ENCODE measurements around the gene RGS14.
"Not testable (repeated sequence)": the region's sequence is repeated elsewhere in the genome, so short reads cannot be mapped to it uniquely, and the experiment has no call there.

Gene RGS14

GRCh38 chr5:177327539-177328522, 29.9 kb upstream of the RGS14 start:
- no peak overlapping the region for H3K4me3 ChIP-seq
- peak overlapping the region in 13 of 21 experiments; percentile 1 to 59 (median 36) for H3K27ac ChIP-seq

GRCh38 chr5:177328545-177329231, 29.0 kb upstream of the RGS14 start:
- peak overlapping the region in 3 of 21 experiments; percentile 23 to 59 (median 49) for H3K27ac ChIP-seq
- H3K4me3 ChIP-seq: no peak overlapping the region

GRCh38 chr5:177329883-177330282, 27.8 kb upstream of the RGS14 start:
- Histone ChIP-seq H3K27ac (no peak overlapping the region), H3K4me3 (no peak overlapping the region)

- no peak overlapping the region for H3K27ac ChIP-seq
- H3K4me3 ChIP-seq: no peak overlapping the region
These were observed 26.5 kb upstream of the RGS14 start for GRCh38 chr5:177330991-177331842.

DNA sequence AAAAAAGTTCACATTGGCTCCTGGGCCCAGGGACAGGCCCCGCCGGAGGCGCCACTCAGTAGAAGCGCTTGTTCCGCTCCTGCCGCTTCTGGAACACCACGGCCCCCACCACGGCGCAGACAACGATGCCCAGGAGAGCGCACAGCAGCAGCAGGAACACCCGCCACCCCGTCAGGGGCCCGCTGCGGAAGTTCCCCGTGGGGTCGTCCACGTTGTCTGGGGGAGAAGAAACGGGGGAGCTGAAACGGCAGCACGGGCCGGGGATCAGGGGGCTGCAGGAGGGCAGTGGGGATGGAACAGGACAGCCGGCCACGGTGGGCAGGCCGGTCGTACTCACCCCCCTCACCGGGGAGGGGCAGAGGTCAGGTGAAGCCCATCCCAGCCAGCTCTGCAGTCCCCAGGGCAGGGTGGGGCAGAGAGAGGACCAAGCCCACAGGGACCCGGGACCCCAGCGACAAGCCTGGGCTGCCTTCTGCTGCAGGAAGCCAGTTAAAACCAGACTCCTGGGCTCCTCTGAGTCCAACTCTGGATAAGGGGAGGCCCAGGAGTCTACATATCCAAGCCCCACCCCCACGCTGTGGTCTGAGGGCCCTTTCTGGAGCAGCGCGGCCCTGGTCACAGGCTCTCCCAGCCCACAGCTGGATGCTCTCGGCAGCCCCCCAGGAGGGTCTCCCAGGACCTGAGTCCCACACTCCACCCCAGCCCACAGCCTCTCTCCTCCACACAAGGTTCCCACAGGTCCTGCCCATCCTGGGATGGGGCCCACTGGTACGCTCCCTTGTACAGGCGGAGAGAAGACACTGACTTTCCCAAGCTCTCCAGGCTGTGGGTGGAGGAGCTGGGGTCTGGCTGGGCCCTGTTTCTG, 25.5 kb upstream of the RGS14 start:
- Histone ChIP-seq H3K4me3 (no peak overlapping the region), H3K27ac (no peak overlapping the region)

GRCh38 chr5:177332896-177333260, 24.8 kb upstream of the RGS14 start:
- H3K27ac ChIP-seq: no peak overlapping the region
- H3K4me3 ChIP-seq: no peak overlapping the region

DNA sequence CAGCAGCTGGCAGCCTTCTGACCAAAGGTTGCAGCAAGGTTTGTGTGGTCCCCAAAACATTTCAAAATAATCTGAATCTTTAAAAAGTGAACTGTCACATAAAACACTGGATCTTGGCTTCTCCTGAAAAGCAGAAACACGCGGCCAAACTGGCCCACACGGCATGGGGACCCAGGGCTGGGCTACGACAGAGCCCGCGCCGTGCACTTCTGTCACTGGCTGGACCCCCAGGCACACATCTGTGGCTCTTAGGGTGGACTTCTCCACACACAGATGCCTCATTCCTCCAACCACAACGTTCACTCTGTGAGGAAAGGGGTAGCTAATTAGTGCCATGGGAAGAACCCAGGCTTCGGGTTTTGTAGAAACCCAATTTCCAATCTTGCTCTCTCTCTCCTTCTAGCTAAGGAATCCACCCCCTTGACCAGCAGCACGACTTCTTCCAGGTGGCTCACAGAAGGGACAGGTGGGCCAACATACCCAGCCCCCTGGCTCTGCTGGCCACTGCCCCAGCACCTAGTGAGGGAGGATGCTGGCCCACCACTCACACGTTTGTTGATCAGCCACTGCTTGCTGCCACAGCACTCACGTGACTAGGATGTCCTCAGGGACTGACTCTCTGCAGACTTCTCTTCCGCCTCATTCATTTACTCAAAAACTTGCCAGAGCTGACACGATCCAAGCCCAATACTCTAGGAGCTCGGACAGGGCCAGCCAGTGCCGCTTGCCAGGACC, 24.1 kb upstream of the RGS14 start:
- Histone ChIP-seq H3K27ac (no peak overlapping the region), H3K4me3 (no peak overlapping the region)

- Histone ChIP-seq H3K4me3 (no peak overlapping the region), H3K27ac (no peak overlapping the region)
These were observed 23.6 kb upstream of the RGS14 start for GRCh38 chr5:177334155-177334551.

DNA sequence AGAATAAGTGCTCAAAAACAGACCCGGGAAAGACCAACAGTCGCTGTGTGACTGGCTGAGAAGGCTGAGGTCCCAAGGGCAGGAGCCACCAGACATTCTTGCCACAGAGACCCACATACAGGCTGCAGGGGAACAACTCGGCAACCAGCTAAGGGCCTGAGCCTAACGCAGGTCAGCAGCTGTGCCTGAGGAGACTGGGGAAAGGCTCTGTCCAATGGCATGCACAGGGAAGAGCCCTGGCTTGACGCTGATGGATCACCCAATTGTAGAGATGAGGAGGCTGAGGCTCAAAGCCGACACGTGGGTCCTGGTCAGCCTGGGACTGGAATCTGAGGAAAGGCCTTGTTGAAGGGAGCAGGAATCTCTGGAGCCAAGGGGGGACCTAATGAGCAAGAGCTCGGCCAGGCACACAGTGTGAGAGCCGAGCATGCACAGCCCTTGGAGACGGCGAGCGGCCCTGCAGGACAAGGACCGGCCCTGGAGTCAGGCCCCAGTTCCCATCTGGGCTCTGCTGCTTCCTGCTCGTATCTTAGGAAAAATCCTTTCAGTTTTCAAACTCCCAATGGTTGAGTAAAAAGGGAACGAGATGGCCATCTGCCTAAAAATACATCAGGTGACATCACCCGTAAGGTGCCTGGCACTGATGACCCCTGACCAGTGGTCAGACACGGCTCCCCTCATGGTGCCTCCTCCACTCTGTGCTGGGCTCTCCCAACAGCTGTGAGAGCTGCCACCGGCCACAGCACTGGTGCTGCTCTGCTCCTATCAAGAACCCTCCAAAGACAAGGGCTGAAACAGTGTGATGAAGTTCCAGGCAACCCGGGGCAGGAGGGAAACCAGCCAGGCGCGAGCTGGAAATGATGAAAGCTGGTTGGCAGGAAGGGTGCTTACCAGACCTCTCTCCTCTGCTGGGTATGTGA, 22.7 kb upstream of the RGS14 start:
- Histone ChIP-seq H3K27ac (no peak overlapping the region), H3K4me3 (no peak overlapping the region)

- H3K4me3 ChIP-seq: no peak overlapping the region
- no peak overlapping the region for H3K27ac ChIP-seq
These were observed 22.0 kb upstream of the RGS14 start for GRCh38 chr5:177335701-177336065.

DNA sequence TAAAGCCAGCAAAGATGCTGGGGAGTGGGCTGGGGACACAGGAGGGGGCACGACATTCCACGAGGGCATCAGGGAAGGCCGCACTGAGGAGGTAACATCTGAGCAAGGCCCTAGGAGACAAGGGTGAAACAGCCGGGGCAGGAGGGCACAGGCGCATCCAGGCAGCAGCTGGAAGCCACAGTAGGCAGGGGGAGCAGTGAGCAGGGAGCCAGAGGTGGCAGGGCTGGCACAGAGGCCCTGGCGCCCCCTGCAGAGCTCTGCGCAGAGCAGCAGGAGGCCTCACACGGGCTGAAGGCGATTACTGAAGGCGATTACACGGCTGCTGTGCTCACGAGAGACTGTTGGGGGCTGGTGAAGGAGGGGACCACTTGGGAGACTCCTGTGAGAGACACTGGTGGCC, 21.6 kb upstream of the RGS14 start:
- Histone ChIP-seq H3K27ac (no peak overlapping the region), H3K4me3 (no peak overlapping the region)

- Histone ChIP-seq H3K27ac (no peak overlapping the region), H3K4me3 (no peak overlapping the region)
These were observed 20.9 kb upstream of the RGS14 start for GRCh38 chr5:177336603-177337494.

DNA sequence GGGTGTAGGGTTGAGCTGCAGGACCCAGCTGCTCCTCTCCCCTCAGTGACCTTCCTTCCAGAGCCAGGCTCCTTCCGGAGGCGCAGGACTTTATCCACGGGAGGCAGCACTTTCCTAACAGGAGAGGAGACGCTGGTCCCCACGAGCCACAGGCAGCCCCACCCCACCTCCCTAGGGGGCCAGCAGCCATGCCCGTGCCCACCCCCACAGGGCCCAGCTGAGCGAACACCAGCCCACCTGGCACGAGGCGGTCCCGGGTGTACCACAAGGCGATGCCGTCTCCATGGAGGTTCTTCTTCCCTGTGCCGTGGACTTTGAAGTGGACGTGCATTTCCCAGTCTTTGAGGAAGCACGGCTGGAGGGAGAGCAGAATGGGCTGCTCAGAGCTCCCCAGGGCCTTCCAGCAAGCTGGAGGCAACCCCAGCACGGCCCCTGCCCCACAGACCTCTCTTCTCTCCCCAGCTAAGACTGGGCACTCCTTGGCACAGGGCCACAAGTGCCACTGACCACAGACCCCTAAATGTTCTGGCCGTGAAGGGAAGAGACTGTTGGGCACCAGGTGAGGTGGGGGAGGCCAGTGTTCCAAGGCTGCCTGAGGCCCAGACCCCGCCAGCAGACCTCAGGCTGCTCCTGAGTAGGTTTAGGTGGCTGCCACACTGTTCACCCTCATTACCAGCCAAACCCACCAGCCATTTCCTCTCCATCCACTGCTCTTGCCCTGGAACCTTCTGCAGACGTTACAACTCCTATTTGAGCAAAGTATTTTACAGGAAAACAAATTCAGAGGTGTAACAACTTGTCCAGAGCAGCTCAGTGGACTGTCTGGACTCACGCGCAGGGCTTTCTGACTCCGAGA, 19.2 kb upstream of the RGS14 start:
- no peak overlapping the region for H3K4me3 ChIP-seq
- H3K27ac ChIP-seq: peak overlapping the region in 2 of 21 experiments; percentile 5 to 9

GRCh38 chr5:177339107-177339638, 18.6 kb upstream of the RGS14 start:
- Histone ChIP-seq H3K27ac (peak overlapping the region in 2 of 21 experiments; percentile 5 to 9), H3K4me3 (no peak overlapping the region)

DNA sequence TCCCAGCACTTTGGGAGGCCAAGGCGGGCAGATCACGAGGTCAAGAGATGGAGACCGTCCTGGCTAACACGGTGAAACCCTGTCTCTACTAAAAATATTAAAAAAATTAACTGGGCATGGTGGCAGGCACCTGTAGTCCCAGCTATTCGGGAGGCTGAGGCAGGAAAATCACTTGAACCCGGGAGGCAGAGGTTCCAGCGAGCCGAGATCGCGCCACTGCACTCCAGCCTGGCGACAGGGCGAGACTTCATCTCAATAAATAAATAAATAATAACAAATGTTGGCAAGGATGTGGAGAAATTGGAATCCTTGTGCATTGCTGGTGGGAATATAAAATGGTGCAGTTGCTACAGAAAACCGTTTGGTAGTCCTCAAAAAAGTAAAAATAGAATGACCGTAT, 14.7 kb upstream of the RGS14 start:
- H3K27ac ChIP-seq, H3K4me3 ChIP-seq: not testable (repeated sequence)

All from skin epidermis (tissue), 12 donors.